ENCODE measurements around the gene GYG2.
A peak's percentile ranks its signal among the peaks of the same experiment; 100 is the strongest.
"Not testable (repeated sequence)": the region's sequence is repeated elsewhere in the genome, so short reads cannot be mapped to it uniquely, and the experiment has no call there.

GYG2 gene

DNA sequence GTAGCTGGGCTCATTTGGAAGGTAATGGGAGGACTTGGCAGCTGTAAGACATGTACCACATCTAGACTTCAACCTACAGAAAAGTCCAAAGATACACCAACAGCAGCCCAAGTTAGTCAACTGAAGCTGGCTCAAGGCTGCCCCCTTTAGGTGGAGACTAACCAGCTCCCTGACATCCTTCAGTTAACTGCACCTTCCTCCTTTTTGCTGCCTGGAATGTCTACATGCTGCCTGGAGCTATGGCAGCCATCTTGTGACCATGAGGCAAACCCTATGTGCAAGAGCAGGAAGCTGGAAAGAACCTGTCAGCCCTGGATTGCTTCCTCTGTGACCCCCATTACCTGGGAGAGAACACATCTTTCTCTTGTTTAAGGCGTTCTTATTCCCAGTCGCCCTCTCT, 74.6 kb downstream of the GYG2 start:
- no peak for DNase-seq (ENCODE audit: low read depth)

- DNase-seq (ENCODE audit: low read depth): no peak
These were observed 78.6 kb downstream of the GYG2 start for GRCh38 chrX:2907295-2907694.

- DNase-seq (ENCODE audit: low read depth): no peak
These were observed 79.5 kb downstream of the GYG2 start for GRCh38 chrX:2908125-2908685.

GRCh38 chrX:2910109-2910508, 81.4 kb downstream of the GYG2 start:
- DNase-seq (ENCODE audit: low read depth): no peak

GRCh38 chrX:2913118-2913517, 84.4 kb downstream of the GYG2 start:
- no peak for DNase-seq (ENCODE audit: low read depth)

DNA sequence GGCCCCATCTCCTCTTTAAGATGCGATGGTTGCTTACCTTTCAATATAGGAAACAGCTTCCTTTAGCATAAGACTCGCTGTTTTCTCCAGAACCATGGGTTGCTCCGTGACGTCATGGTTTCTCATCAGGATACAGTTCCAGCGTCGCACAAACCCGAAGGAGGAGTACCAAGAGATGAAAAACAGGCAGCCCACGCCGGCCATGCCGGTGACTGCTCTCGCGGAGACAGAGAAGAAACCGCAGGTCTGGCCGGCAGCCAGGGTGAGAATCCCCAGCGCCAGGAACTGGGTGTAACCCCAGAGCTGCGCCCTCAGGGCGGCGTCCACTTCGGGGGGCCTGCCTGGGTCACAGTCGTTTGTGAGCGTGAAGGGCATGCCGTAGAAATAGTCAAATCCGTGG, 89.0 kb downstream of the GYG2 start:
- no peak for DNase-seq (ENCODE audit: low read depth)

DNA sequence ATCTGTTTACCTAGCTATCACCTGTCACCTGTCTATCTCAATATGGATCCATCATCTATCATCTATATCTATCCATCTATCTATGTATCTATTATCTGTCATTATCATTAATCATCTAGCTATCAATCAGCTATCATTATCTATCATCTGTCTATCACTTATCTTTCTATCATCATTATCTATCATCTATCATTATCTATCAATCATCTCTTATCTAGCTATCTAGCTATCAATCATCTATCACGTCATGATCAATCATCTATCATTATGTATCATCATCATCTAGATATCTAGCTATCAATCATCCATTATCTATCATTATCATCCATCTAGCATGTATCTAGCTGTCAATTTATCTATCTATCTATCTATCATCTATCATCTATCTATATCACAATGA, 92.5 kb downstream of the GYG2 start:
- no peak for DNase-seq (ENCODE audit: low read depth)

DNA sequence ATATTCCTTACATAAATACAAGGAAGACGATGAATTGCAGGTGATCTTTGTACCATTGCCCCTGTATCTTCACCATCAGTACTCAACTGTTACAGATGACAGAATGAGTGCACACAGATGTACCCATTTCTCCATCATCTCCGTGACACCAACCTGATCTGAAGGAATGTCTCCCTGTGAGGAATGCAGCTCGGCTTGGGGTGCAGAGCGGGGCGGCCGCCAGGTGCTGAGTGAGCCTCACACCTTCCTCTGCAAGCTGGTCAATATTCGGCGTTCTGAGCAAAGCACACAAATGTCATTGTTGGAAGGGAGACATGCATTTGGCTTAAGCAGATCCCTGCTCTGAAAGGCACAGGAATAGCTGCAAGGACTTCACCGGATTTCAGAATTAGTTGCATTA, 93.0 kb downstream of the GYG2 start:
- no peak for DNase-seq (ENCODE audit: low read depth)

- DNase-seq (ENCODE audit: low read depth): no peak
These were observed 95.4 kb downstream of the GYG2 start for GRCh38 chrX:2924151-2924550.

- not testable (repeated sequence) for DNase-seq (ENCODE audit: low read depth)
These were observed 97.5 kb downstream of the GYG2 start for GRCh38 chrX:2926255-2926654.

DNA sequence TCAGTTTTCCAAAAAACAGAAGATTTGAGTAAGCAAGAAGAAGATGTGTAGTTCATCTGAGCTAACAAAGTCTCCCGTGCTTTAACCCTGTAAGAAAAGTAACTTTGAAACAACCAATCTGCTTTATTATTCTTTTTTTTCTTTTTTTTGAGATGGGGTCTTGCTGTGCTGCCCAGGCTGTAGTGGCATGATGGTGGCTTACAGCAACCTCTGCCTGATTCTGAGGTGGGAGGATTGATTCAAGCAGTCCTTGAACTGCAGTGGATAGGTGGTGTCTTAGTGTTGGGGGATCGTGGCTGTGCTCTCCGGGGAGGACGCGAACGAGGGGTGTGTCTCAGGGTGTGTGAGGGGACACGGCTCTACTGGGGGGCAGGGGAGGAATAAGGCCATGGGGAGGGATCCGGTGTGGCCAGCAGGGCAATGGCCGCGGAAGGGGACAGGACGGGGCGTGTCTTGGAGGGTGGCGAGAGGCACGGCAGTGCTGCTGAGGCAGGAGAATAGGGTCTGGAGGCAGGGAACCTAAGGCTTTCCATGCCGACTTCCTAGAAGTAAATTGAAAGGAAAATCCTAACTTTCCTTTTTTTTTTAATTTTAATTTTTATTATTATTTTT, 98.0 kb downstream of the GYG2 start:
- DNase-seq (ENCODE audit: low read depth): no peak

DNA sequence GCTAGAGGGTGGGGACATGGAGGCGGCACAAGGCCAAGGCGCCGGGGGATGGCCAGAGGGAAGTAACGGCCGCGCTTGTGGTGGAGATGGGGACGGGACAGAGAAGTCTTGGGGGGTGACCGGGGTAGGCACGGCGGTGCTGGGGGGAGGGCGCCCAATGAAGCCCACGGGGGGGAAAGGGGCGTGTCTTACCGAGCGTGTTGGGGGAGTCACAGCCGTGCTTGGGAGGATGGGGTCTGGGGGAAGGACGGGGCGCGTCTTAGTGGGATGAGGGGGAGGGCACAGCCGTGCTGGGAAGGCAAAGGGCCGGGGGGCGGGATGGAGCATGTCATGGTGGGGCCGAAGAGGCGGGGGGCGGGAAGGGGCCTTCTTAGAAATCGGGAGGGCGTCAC, 99.5 kb downstream of the GYG2 start:
- no peak for DNase-seq (ENCODE audit: low read depth)

DNA sequence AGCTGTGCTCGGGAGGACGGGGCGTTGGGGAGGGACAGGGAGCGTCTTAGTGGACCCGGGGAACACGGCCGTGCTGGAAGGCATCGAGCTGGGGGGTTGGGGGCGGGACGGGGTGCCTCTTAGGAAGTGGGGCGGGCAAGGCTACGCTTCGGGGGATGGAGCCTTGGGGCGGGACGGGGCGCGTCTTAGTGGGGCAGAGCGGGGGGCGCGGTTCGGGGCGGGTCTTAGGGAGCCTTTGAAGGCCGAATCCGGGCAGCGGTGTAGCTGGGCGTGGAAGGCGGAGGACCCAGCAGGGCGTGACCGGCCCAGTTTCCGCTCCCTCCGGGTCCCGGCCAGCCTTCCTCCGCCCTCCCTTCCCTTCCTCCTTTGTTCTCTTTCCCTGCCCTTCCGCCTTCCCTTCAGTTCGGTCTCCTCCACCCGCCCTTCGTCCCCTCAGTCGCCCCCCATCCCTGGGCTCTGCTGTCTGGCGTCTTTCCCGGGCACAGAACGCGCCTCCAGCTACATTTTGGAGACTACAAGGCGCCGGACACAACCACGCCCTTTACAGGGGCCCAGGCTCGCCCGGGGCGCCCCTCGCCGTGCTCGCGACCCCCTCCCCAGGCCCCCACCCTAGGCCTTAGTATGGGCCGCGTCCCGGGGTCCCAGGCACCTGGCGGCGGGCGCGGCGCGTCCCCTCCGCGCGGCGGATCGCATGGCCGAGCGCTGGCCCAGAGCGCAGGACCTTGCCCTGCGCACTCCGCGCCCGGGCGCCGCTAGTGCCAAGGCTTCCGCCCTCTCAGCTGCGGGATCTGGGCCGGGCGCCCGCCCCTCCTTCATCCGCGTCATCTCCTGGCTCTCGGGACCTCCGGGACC, 100.1 kb downstream of the GYG2 start, which contains the start of gene ARSD:
TSS of gene ARSD (minus strand) at position 757 of the 852 bp plus-strand sequence. CDS start at position 693, 64 bp downstream.
- peak; percentile 30 for DNase-seq (ENCODE audit: low read depth)

GRCh38 chrX:2931155-2931554, 102.4 kb downstream of the GYG2 start:
- no peak for DNase-seq (ENCODE audit: low read depth)

DNA sequence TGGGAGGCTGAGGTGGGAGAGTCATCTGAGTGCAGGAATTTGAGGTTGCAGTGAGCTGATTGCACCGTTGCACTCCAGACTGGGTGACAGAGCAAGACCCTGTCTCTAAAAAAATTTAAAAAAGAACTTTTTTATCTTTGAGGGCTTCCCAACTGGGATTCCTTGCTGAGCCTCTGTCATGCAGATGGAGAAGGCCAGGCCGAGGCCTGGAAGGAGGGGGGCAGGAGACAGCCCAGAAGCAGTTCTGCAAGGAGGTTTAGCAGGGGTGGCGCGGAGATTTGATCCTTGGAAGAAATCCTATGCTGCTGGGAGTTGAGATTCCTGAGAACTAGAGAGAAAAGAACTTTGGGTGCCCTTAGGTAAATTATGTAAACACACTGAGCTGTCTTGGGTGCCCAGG, 102.9 kb downstream of the GYG2 start:
- DNase-seq (ENCODE audit: low read depth): no peak

All from activated T-cell treated with anti-CD3 and anti-CD28 coated beads for 48 hours (primary cell).